Esophagus muscularis mucosa (tissue), 4 donors: ENCODE results near the gene PHF2. TPM values are rescaled to one million over a fixed set of nuclear protein-coding genes. Genes with fewer than 3 reads are reported as not detected.

Experiments
- DNase-seq: peaks from one replicate; pipeline ENCODE4 v3.0.0-alpha.2; 2017; ENCODE audit errors: extremely low spot score
- H3K27ac ChIP-seq, 4 donors: fragments of 200-600 bp; sonication (generic); replicated peaks in 1 of 4; 1 replicate in 3 of 4; 2 replicates in 1 of 4; pipeline ENCODE4 v1.5.1; 2016 to 2019; ENCODE audit warnings: mild to moderate bottlenecking in 1 of 4
- H3K27me3 ChIP-seq, 4 donors: fragments of 200-600 bp; sonication (generic); one replicate each; pipeline versions ENCODE4 v1.5.1 to v1.6.0; 2016 to 2019
- H3K36me3 ChIP-seq, 4 donors: fragments of 200-600 bp; sonication (generic); one replicate each; pipeline ENCODE4 v1.5.1; 2016 to 2019
- H3K4me1 ChIP-seq, 4 donors: fragments of 200-600 bp; sonication (generic); one replicate each; pipeline ENCODE4 v1.5.1; 2016 to 2019
- H3K4me3 ChIP-seq, 4 donors: fragments of 200-600 bp; sonication (generic); 1 replicate in 2 of 4; 2 replicates in 2 of 4; pipeline ENCODE4 v1.5.1; 2016 to 2019; ENCODE audit warnings: mild to moderate bottlenecking in 4 of 4, moderate library complexity in 1 of 4
- H3K9me3 ChIP-seq, 4 donors: fragments of 200-600 bp; sonication (generic); 1 replicate in 3 of 4; 2 replicates in 1 of 4; pipeline ENCODE4 v1.5.1; 2016 to 2019
- EP300 ChIP-seq: sonication (generic); formaldehyde crosslinking; IDR thresholded peaks from one replicate; pipeline ENCODE4 v1.6.1; 2017; ENCODE audit warnings: antibody characterized with exemption
- POLR2A ChIP-seq: fragments of 450-650 bp; IDR thresholded peaks from one replicate; pipeline ENCODE4 v1.6.1; 2017; ENCODE audit warnings: antibody characterized with exemption, moderate library complexity, mild to moderate bottlenecking, low read depth
- POLR2AphosphoS5 ChIP-seq, 2 donors: sonication (generic); formaldehyde crosslinking; IDR thresholded peaks; one replicate each; pipeline ENCODE4 v1.6.1; 2017; ENCODE audit warnings: antibody characterized with exemption in 2 of 2
- WGBS: methylation state at CpG from one replicate; pipeline ENCODE4 v1.1.5; 2018; 5-methylcytosine and 5-hydroxymethylcytosine counted together
- intact Hi-C: fragments of 100-400 bp; cut with DNase I; formaldehyde crosslinking; loops from one replicate; pipeline ENCODE4 v1.15.1; 2023
- total RNA-seq, 4 donors: library from RNA; depleted of rRNA; stranded (reverse); fragments of >200 nt; gene quantifications; one replicate each; pipeline versions ENCODE4 v1.1.0 to v1.2.1, GENCODE V29; 2016
- TF ChIP-seq, protein P1 (sequence below), 3 experiments: fragments of 200-600 bp in 2 of 3; fragments of 450-650 bp in 1 of 3; sonication (generic) in 2 of 3; IDR thresholded peaks; one replicate each; pipeline ENCODE4 v1.5.1; 2017 to 2019; ENCODE audit warnings: antibody characterized with exemption in 3 of 3, mild to moderate bottlenecking in 2 of 3, moderate library complexity in 1 of 3

The PHF2 gene
- total RNA-seq, 4 donors from 2014 or later, result 35.7 to 53.5 (median 43.2) TPM

GRCh38 chr9:93661591-93661990 lies 85.2 kb downstream of the PHF2 start:
- WGBS, result 97% methylated on average over 1 of the region's 1 CpG
- Histone ChIP-seq H3K4me1 (no peaks in the 10 kb centered on the region), H3K27me3 (no peaks in the 10 kb centered on the region), H3K27ac (no peak overlapping the region), H3K4me3 (no peak overlapping the region), H3K9me3 (no peaks in the 10 kb centered on the region), H3K36me3 (peaks cover 43 to 93% (median 86%) of the 10 kb centered on the region in 4 donors)
- TF ChIP-seq POLR2A, result no peak
- TF ChIP-seq EP300, result no peak
- TF ChIP-seq, protein P1, sequence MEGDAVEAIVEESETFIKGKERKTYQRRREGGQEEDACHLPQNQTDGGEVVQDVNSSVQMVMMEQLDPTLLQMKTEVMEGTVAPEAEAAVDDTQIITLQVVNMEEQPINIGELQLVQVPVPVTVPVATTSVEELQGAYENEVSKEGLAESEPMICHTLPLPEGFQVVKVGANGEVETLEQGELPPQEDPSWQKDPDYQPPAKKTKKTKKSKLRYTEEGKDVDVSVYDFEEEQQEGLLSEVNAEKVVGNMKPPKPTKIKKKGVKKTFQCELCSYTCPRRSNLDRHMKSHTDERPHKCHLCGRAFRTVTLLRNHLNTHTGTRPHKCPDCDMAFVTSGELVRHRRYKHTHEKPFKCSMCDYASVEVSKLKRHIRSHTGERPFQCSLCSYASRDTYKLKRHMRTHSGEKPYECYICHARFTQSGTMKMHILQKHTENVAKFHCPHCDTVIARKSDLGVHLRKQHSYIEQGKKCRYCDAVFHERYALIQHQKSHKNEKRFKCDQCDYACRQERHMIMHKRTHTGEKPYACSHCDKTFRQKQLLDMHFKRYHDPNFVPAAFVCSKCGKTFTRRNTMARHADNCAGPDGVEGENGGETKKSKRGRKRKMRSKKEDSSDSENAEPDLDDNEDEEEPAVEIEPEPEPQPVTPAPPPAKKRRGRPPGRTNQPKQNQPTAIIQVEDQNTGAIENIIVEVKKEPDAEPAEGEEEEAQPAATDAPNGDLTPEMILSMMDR (IDR thresholded peaks at IDR 0.05), result no peak
- TF ChIP-seq POLR2AphosphoS5 (IDR thresholded peaks at IDR 0.05), result no peak
- intact Hi-C loops, result no loop called here
- no peak for DNase-seq

- Histone ChIP-seq H3K27me3 (no peaks in the 10 kb centered on the region), H3K27ac (no peak overlapping the region), H3K9me3 (no peaks in the 10 kb centered on the region), H3K4me1 (no peaks in the 10 kb centered on the region), H3K36me3 (peaks cover 43 to 93% (median 84%) of the 10 kb centered on the region in 4 donors), H3K4me3 (no peak overlapping the region)
- intact Hi-C loops, result no loop called here
- no peak for TF ChIP-seq POLR2AphosphoS5 (IDR thresholded peaks at IDR 0.05)
- TF ChIP-seq POLR2A, result no peak
- no peak for TF ChIP-seq EP300
- TF ChIP-seq, protein P1 (IDR thresholded peaks at IDR 0.05), result no peak
- DNase-seq, result no peak
- WGBS, result 96% methylated on average over 4 of the region's 4 CpGs
Observed at GRCh38 chr9:93662016-93662638, 85.7 kb downstream of the PHF2 start.

DNA sequence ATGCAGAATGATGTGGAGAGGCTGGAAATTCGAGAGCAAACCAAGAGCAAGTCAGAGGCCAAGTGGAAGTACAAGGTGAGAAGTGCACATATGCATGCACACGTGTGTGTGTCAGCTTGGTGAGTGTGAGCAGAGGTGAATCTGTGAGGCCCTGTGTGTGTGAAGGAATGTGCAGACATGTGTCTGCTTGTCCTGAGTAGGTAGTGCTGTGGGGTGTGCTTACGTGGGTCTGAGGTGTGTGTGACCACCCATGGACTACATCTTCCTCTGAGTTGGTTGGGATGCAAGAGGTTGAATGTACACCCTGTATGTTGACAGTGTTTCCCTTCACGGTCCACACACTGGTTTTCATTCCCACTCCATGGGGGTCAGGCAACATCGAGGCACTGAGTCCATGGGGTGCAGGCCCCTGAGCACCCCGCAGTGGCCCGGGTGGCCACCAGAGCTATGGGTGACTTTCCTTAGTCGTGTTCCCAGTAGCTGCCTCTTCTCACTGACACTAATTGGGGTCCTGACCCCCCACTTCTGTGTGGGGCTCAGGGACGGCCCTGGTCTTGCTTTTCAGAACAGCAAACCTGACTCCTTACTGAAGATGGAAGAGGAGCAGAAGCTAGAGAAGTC lies 86.7 kb downstream of the PHF2 start:
- intact Hi-C loops, result no loop called here
- WGBS, result 91% methylated on average over 8 of the region's 9 CpGs
- Histone ChIP-seq H3K4me3 (no peak overlapping the region), H3K27ac (no peak overlapping the region), H3K4me1 (no peaks in the 10 kb centered on the region), H3K27me3 (no peaks in the 10 kb centered on the region), H3K36me3 (peaks cover 39 to 93% (median 84%) of the 10 kb centered on the region in 4 donors), H3K9me3 (no peaks in the 10 kb centered on the region)
- no peak for DNase-seq
- no peak for TF ChIP-seq POLR2A

- peaks cover 30 to 90% (median 78%) of the 10 kb centered on the region in 4 donors for H3K36me3 ChIP-seq
- no peaks in the 10 kb centered on the region for H3K27me3 ChIP-seq
- intact Hi-C loops, result no loop called here
- 89% methylated on average over 13 of the region's 16 CpGs for WGBS
- H3K27ac ChIP-seq, result no peak overlapping the region
- no peak for DNase-seq
- no peaks in the 10 kb centered on the region for H3K4me1 ChIP-seq
- no peaks in the 10 kb centered on the region for H3K9me3 ChIP-seq
- TF ChIP-seq EP300, result no peak
- TF ChIP-seq, protein P1 (IDR thresholded peaks at IDR 0.05), result no peak
- TF ChIP-seq POLR2A, result no peak
- no peak for TF ChIP-seq POLR2AphosphoS5 (IDR thresholded peaks at IDR 0.05)
- H3K4me3 ChIP-seq, result no peak overlapping the region
Observed at GRCh38 chr9:93663877-93664548, 87.6 kb downstream of the PHF2 start.

GRCh38 chr9:93664549-93665120 lies 88.3 kb downstream of the PHF2 start:
- no peaks in the 10 kb centered on the region for H3K9me3 ChIP-seq
- no peak for DNase-seq
- no peak for TF ChIP-seq POLR2AphosphoS5 (IDR thresholded peaks at IDR 0.05)
- TF ChIP-seq EP300, result no peak
- TF ChIP-seq, protein P1 (IDR thresholded peaks at IDR 0.05), result no peak
- TF ChIP-seq POLR2A, result no peak
- no peaks in the 10 kb centered on the region for H3K4me1 ChIP-seq
- no peaks in the 10 kb centered on the region for H3K27me3 ChIP-seq
- intact Hi-C loops, result no loop called here
- no peak overlapping the region for H3K4me3 ChIP-seq
- peaks cover 23 to 84% (median 72%) of the 10 kb centered on the region in 4 donors for H3K36me3 ChIP-seq
- no peak overlapping the region for H3K27ac ChIP-seq
- 91% methylated on average over 8 of the region's 15 CpGs for WGBS
